Ovary (tissue), 9 donors: Measurements from ENCODE around the gene GJA10. TPM values are rescaled to one million over a fixed set of nuclear protein-coding genes. Genes with fewer than 3 reads are reported as not detected.

ENCODE experiments used
- DNase-seq, 5 donors: peaks; one replicate each; pipeline ENCODE4 v3.0.0-alpha.2; 2019 to 2020
- H3K27ac ChIP-seq, 2 donors: fragments of 200-600 bp; one replicate each; pipeline versions ENCODE4 v1.5.1 to v1.8.0; 2019 to 2022
- H3K27me3 ChIP-seq: fragments of 200-600 bp; one replicate; pipeline ENCODE4 v1.8.0; 2022
- H3K36me3 ChIP-seq: fragments of 200-600 bp; sonication (generic); one replicate; pipeline ENCODE4 v1.5.1; 2019
- H3K4me1 ChIP-seq: one replicate; pipeline ENCODE4 v1.8.1; 2013; ENCODE audit warnings: mild to moderate bottlenecking, moderate library complexity; ENCODE audit not compliant: insufficient read depth
- H3K4me3 ChIP-seq: fragments of 200-600 bp; sonication (generic); one replicate; pipeline ENCODE4 v1.5.1; 2017
- H3K9me3 ChIP-seq, 2 donors: fragments of 200-600 bp in 1 of 2; sonication (generic) in 1 of 2; one replicate each; pipeline versions ENCODE4 v1.5.1 to v1.8.1; 2013 to 2019; ENCODE audit warnings: mild to moderate bottlenecking in 1 of 2, moderate library complexity in 1 of 2
- CTCF ChIP-seq, 3 donors: fragments of 450-650 bp in 2 of 3; fragments of 200-600 bp in 1 of 3; IDR thresholded peaks; one replicate each; pipeline versions ENCODE4 v1.5.1 to v1.8.0; 2016 to 2022; ENCODE audit warnings: antibody characterized with exemption in 3 of 3, mild to moderate bottlenecking in 1 of 3
- EP300 ChIP-seq: sonication (generic); formaldehyde crosslinking; IDR thresholded peaks from one replicate; pipeline ENCODE4 v1.6.1; 2017; ENCODE audit warnings: antibody characterized with exemption
- POLR2A ChIP-seq: fragments of 450-650 bp; IDR thresholded peaks from one replicate; pipeline ENCODE4 v1.6.1; 2017; ENCODE audit warnings: antibody characterized with exemption, mild to moderate bottlenecking, moderate library complexity
- WGBS, 3 donors: extraction: QIAGEN DNeasy Blood & Tissue Kit in 1 of 3; methylation state at CpG; one replicate each; pipeline versions ENCODE4 v1.1.5 to v1.1.7; 2013 to 2017; 5-methylcytosine and 5-hydroxymethylcytosine counted together
- intact Hi-C, 4 donors: fragments of 100-400 bp; cut with DNase I; formaldehyde crosslinking; loops; one replicate each; pipeline versions ENCODE4 v1.11.0 to v1.15.1; 2022 to 2023
- polyA plus RNA-seq, 2 donors: library from polyadenylated mRNA; stranded (reverse); fragments of 200-250 nt in 1 of 2; fragments of 350-450 nt in 1 of 2; fragmentation: Illumina TruSeq in 1 of 2; extraction: RNeasy Lipid Tissue Mini Kit (QIAGEN cat#74804) in 1 of 2; gene quantifications; one replicate each; pipeline ENCODE4 v1.2.3, GENCODE V29; 2013 to 2014
- small RNA-seq: library from RNA; depleted of rRNA; stranded (forward); fragments of <200 nt; gene quantifications from one replicate; pipeline ENCODE3, GENCODE V24; 2016
- total RNA-seq, 7 donors: library from RNA; depleted of rRNA in 2 of 7; stranded (reverse); fragments of >200 nt in 2 of 7; fragmentation: NEBNext Ultra II Directional in 3 of 7; extraction: Animal tissue kit (Norgen Biotek cat#: 25700) in 3 of 7; gene quantifications; one replicate each; pipeline versions ENCODE4 v1.1.0 to v1.2.4, GENCODE V29; 2016 to 2023
- donor health status: DM: no; HTN: no; CAD: no; lungs with moderate emphysema.
- donor health status: DM: no; HTN: no; CAD: no.
- donor health status: Bipolar disorder and iron deficiency.
- donor health status: DM: yes; HTN: yes; CAD: no.
- donor health status: DM: no; HTN: no; CAD: no.
- donor health status: DM: yes; HTN: yes; CAD: no.

Gene GJA10
- total and polyA plus RNA-seq, 9 donors, result not detected

GRCh38 chr6:89944181-89944755 lies 50.0 kb downstream of the GJA10 start:
- peaks cover 4% of the 10 kb centered on the region for H3K4me1 ChIP-seq
- no peak overlapping the region for H3K4me3 ChIP-seq
- H3K27me3 ChIP-seq, result no peaks in the 10 kb centered on the region
- no peaks in the 10 kb centered on the region for H3K36me3 ChIP-seq
- DNase-seq, result no peak
- intact Hi-C loops, result loop anchor here in 2 of 4 donors (5.0 kb wide), 2 partner anchors 448 to 538 kb away; no protein-coding TSS in a partner anchor
- WGBS, 3 donors, result 55 to 69% (median 58%) methylated on average over 4 of the region's 4 CpGs
- H3K27ac ChIP-seq, result no peak overlapping the region
- no peaks in the 10 kb centered on the region for H3K9me3 ChIP-seq
- TF ChIP-seq POLR2A (no peak), EP300 (no peak), CTCF (IDR thresholded peaks at IDR 0.05) (no peak)

GRCh38 chr6:89944826-89945407 lies 50.6 kb downstream of the GJA10 start:
- Histone ChIP-seq H3K36me3 (no peaks in the 10 kb centered on the region), H3K4me1 (peaks cover 4% of the 10 kb centered on the region), H3K27me3 (no peaks in the 10 kb centered on the region), H3K9me3 (no peaks in the 10 kb centered on the region), H3K27ac (no peak overlapping the region), H3K4me3 (no peak overlapping the region)
- intact Hi-C loops, result loop anchor here in 2 of 4 donors (5.0 kb wide), 2 partner anchors 447 to 537 kb away; no protein-coding TSS in a partner anchor
- no peak for DNase-seq
- TF ChIP-seq EP300 (no peak), CTCF (IDR thresholded peaks at IDR 0.05) (no peak), POLR2A (no peak)
- WGBS, 3 donors, result 91 to 94% (median 91%) methylated on average over 1 of the region's 1 CpG

Small RNA genes within 50 kb of the gene (small RNA-seq; reads per million reads assigned to genes)
- gene RF00019, result not detected

Other genes starting within 250 kb of the GJA10 start
- 10 to 100 TPM; 20.7 to 51.5 (median 35.9) TPM for gene MDN1, start 74.7 kb upstream of the GJA10 start, total RNA-seq
- gene MDN1, start 74.7 kb upstream of the GJA10 start, polyA plus RNA-seq, result 10 to 100 TPM; 11.9 to 24.4 TPM
- 10 to 100 TPM in 6 of 7 donors, 1 to 10 TPM in 1; 9.0 to 18.1 (median 16.2) TPM for gene CASP8AP2, start 64.6 kb upstream of the GJA10 start, total RNA-seq
- gene CASP8AP2, start 64.6 kb upstream of the GJA10 start, polyA plus RNA-seq, result 1 to 10 TPM; 5.2 to 7.7 TPM